Neural cell (in vitro differentiated cells): ENCODE results near the gene RABL6. TPM values are rescaled to one million over a fixed set of nuclear protein-coding genes. Genes with fewer than 3 reads are reported as not detected.
"Not testable (repeated sequence)": the region's sequence is repeated elsewhere in the genome, so short reads cannot be mapped to it uniquely, and the experiment has no call there.

ENCODE experiments used
- H2AFZ ChIP-seq: fragments of 200-600, 300-800 bp; sonication (generic), shearing (Covaris generic); 2 replicates; pipeline ENCODE4 v1.6.0; 2014; ENCODE audit warnings: low read depth, mild to moderate bottlenecking, antibody characterized with exemption, low read length, moderate library complexity
- H3F3A ChIP-seq: fragments of 200-600 bp; shearing (Covaris generic); 2 replicates; pipeline ENCODE4 v1.6.1; 2016; ENCODE audit warnings: mild to moderate bottlenecking, moderate library complexity, mixed read lengths, antibody characterized with exemption, low read length; ENCODE audit not compliant: insufficient read depth, poor library complexity, severe bottlenecking
- H3K27ac ChIP-seq: fragments of 200-600, 300-800 bp; sonication (generic), shearing (Covaris generic); 2 replicates; pipeline ENCODE4 v1.5.1; 2014; ENCODE audit warnings: mild to moderate bottlenecking, low read length, moderate library complexity
- H3K27me3 ChIP-seq: fragments of 300-800, 200-600 bp; sonication (generic), shearing (Covaris generic); 2 replicates; pipeline ENCODE4 v1.6.0; 2014; ENCODE audit warnings: mild to moderate bottlenecking, low read depth, low read length, moderate library complexity; ENCODE audit not compliant: insufficient read depth
- H3K36me3 ChIP-seq: fragments of 300-800, 200-600 bp; sonication (generic), shearing (Covaris generic); 2 replicates; pipeline ENCODE4 v1.5.1; 2014; ENCODE audit warnings: mild to moderate bottlenecking, antibody characterized with exemption, low read length, moderate library complexity; ENCODE audit not compliant: insufficient read depth
- H3K4me2 ChIP-seq: fragments of 300-800, 200-600 bp; sonication (generic), shearing (Covaris generic); 2 replicates; pipeline ENCODE4 v1.6.0; 2014; ENCODE audit warnings: mild to moderate bottlenecking, low read length
- H3K4me3 ChIP-seq: fragments of 300-800, 200-600 bp; sonication (generic), shearing (Covaris generic); 2 replicates; pipeline ENCODE4 v1.5.1; 2014; ENCODE audit warnings: mild to moderate bottlenecking, low read length, moderate library complexity
- H3K79me2 ChIP-seq: fragments of 200-600 bp; shearing (Covaris generic); replicated peaks from 2 replicates; pipeline ENCODE4 v1.6.0; 2014; ENCODE audit warnings: mild to moderate bottlenecking, low read length, moderate library complexity; ENCODE audit not compliant: insufficient read depth
- H3K9ac ChIP-seq: fragments of 300-800, 200-600 bp; sonication (generic), shearing (Covaris generic); 2 replicates; pipeline ENCODE4 v1.6.1; 2016; ENCODE audit warnings: mild to moderate bottlenecking, low read length, mixed read lengths
- H3K9me2 ChIP-seq: fragments of 200-600 bp; shearing (Covaris generic); 2 replicates; pipeline ENCODE4 v1.6.1; 2016; ENCODE audit warnings: mild to moderate bottlenecking, low read length, mixed read lengths; ENCODE audit not compliant: insufficient read depth
- H3K9me3 ChIP-seq: fragments of 200-600, 300-800 bp; sonication (generic), shearing (Covaris generic); 2 replicates; pipeline ENCODE4 v1.6.1; 2016; ENCODE audit warnings: mild to moderate bottlenecking, mixed run types, low read length, moderate library complexity, mixed read lengths
- H4K20me1 ChIP-seq: fragments of 200-600 bp; shearing (Covaris generic); 2 replicates; pipeline ENCODE4 v1.6.1; 2016; ENCODE audit warnings: mild to moderate bottlenecking, mixed run types; ENCODE audit not compliant: insufficient read depth
- CTCF ChIP-seq: fragments of 450-650 bp; IDR thresholded peaks from 2 replicates; pipeline ENCODE4 v1.5.1; 2014; ENCODE audit warnings: antibody characterized with exemption, mild to moderate bottlenecking, moderate library complexity; ENCODE audit not compliant: poor library complexity, severe bottlenecking
- EP300 ChIP-seq: fragments of 450-650 bp; conservative IDR thresholded peaks from 2 replicates; pipeline ENCODE4 v1.6.1; 2014; ENCODE audit warnings: antibody characterized with exemption, mild to moderate bottlenecking, moderate library complexity; ENCODE audit not compliant: poor library complexity, severe bottlenecking
- EZH2 ChIP-seq: fragments of 200-600, 300-800 bp; shearing (Covaris generic), sonication (generic); IDR thresholded peaks from 2 replicates; pipeline ENCODE4 v1.6.1; 2014; ENCODE audit warnings: antibody characterized with exemption, low read length, borderline replicate concordance, mild to moderate bottlenecking; ENCODE audit not compliant: insufficient read depth, poor library complexity, severe bottlenecking
- MXI1 ChIP-seq: fragments of 450-650 bp; conservative IDR thresholded peaks from 2 replicates; pipeline ENCODE4 v1.6.1; 2014; ENCODE audit warnings: antibody characterized with exemption, mild to moderate bottlenecking; ENCODE audit not compliant: poor library complexity, severe bottlenecking
- POLR2AphosphoS5 ChIP-seq: IDR thresholded peaks from 2 replicates; pipeline ENCODE4 v1.6.1; 2012
- RAD21 ChIP-seq: fragments of 450-650 bp; conservative IDR thresholded peaks from 2 replicates; pipeline ENCODE4 v1.6.1; 2014; ENCODE audit warnings: antibody characterized with exemption, mild to moderate bottlenecking, moderate library complexity
- REST ChIP-seq: IDR thresholded peaks from 2 replicates; pipeline ENCODE4 v1.6.1; 2012; ENCODE audit warnings: borderline replicate concordance
- SMC3 ChIP-seq: fragments of 450-650 bp; conservative IDR thresholded peaks from 2 replicates; pipeline ENCODE4 v1.6.1; 2014; ENCODE audit warnings: antibody characterized with exemption, mild to moderate bottlenecking, moderate library complexity; ENCODE audit not compliant: poor library complexity
- TAF1 ChIP-seq: IDR thresholded peaks from 2 replicates; pipeline ENCODE4 v1.6.1; 2012; ENCODE audit warnings: low read depth
- polyA plus RNA-seq: library from polyadenylated mRNA; depleted of rRNA; stranded (reverse); fragments of >200 nt; gene quantifications from 2 replicates; pipeline ENCODE4 v1.2.3, GENCODE V29; 2014

Gene RABL6
- polyA plus RNA-seq, 1 donor from 2014 or later = 46.4 TPM

GRCh38 chr9:136760834-136761544 lies 46.8 kb upstream of the RABL6 start:
- H4K20me1 ChIP-seq, H3K9me3 ChIP-seq, H3K36me3 ChIP-seq, H2AFZ ChIP-seq, H3K9ac ChIP-seq, H3K9me2 ChIP-seq, H3F3A ChIP-seq, H3K27me3 ChIP-seq, H3K4me3 ChIP-seq, H3K79me2 ChIP-seq, H3K4me2 ChIP-seq, H3K27ac ChIP-seq: not testable (repeated sequence)
- peak; percentile 35 for TF ChIP-seq CTCF

GRCh38 chr9:136761545-136761981 lies 46.2 kb upstream of the RABL6 start:
- no peak overlapping the region for H3K27ac ChIP-seq
- no peak overlapping the region for H2AFZ ChIP-seq
- H3K9me3 ChIP-seq = no peaks in the 10 kb centered on the region
- no peak overlapping the region for H3K4me3 ChIP-seq
- no peak overlapping the region for H3K9ac ChIP-seq
- H3K9me2 ChIP-seq = no peaks in the 10 kb centered on the region
- no peaks in the 10 kb centered on the region for H3F3A ChIP-seq
- no peaks in the 10 kb centered on the region for H3K36me3 ChIP-seq
- TF ChIP-seq SMC3 (no peak), EP300 (no peak), TAF1 (no peak), MXI1 (no peak), POLR2AphosphoS5 (no peak), CTCF (no peak), EZH2 (no peak), REST (no peak), RAD21 (no peak)
- H3K27me3 ChIP-seq = no peaks in the 10 kb centered on the region
- no peaks in the 10 kb centered on the region for H4K20me1 ChIP-seq
- H3K4me2 ChIP-seq = no peak overlapping the region
- no peaks in the 10 kb centered on the region for H3K79me2 ChIP-seq
